Measurements from ENCODE around the gene MIEF1. TPM values are rescaled to one million over a fixed set of nuclear protein-coding genes. Genes with fewer than 3 reads are reported as not detected.
"Not testable (repeated sequence)": the region's sequence is repeated elsewhere in the genome, so short reads cannot be mapped to it uniquely, and the experiment has no call there.

MIEF1 gene
- total RNA-seq, 1 experiment from 2014 or later: 31.5 TPM

DNA sequence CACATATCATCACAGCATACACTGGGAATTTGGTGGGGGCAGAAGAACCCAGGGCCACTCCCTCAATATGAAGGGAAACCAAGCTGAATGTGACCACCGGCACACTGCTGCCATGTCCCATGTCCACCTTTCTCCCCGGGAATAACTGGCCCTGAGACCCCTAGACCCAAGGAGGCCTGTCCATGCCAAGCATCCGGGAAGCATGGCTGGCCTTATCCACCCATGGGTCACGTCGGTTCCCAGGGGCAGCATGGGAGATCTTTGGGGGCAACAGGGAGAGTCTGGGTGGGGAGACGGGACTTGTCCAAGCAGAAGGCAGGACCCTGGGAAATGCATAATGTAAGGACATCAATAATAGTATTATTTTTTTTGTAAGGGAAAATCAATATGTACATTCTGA is 10.4 kb upstream of the MIEF1 start:
- no peaks in the 10 kb centered on the region for H3K27me3 ChIP-seq
- H3K36me3 ChIP-seq: no peaks in the 10 kb centered on the region
- H3K4me1 ChIP-seq: peaks cover 3% of the 10 kb centered on the region; the same call in 1 of the 2 replicates
- no peak overlapping the region for H3K4me3 ChIP-seq
- no peak for DNase-seq
- no peak overlapping the region for H3K27ac ChIP-seq
- no peaks in the 10 kb centered on the region for H3K9me3 ChIP-seq (replicated peaks)

DNA sequence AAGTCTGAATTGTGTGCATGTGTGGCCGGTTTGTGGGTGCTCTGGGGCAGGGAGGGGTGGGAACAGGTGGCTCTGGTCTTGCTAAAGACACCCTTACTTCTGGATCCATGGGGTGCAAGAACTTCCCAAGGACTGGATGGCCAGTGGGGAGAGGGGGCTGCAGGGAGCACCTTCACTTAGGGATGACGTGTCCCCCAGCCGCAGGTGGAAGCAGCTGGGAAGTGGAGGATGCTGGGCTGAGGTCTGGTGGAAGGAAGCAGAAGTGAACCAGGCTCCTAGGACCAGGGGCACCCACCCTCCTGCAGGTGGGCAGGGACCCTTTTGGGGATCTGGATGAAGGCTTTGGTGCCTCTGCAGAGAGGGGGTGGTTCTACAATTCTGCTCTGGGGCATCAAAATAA is 9.9 kb upstream of the MIEF1 start:
- Histone ChIP-seq H3K27me3 (no peaks in the 10 kb centered on the region), H3K9me3 (replicated peaks) (no peaks in the 10 kb centered on the region), H3K27ac (no peak overlapping the region), H3K4me3 (no peak overlapping the region), H3K4me1 (peaks cover 3% of the 10 kb centered on the region; the same call in 1 of the 2 replicates), H3K36me3 (no peaks in the 10 kb centered on the region)
- DNase-seq: no peak

DNA sequence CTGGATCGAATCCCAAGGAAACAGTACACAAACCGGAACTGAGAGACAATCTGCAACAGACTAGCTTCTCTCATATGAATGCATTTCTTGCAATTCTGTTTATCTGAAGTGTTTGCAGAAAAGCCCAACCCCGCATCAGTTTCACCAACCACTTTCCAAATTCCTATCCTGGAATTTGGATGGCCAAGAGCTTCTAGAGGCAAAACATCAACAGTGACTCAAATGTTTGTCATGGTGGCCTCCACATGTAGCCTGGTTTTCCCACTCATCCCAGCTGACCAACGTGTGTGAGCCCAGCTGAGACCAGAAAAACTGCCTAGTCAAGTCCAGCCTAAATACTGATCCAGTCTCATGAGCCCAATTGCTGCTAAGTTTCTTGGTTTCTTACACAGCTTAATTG is 8.3 kb upstream of the MIEF1 start:
- no peaks in the 10 kb centered on the region for H3K9me3 ChIP-seq (replicated peaks)
- H3K4me3 ChIP-seq: no peak overlapping the region
- H3K27ac ChIP-seq: no peak overlapping the region
- no peak for DNase-seq
- no peaks in the 10 kb centered on the region for H3K27me3 ChIP-seq
- peaks cover 3% of the 10 kb centered on the region; the same call in 1 of the 2 replicates for H3K4me1 ChIP-seq
- H3K36me3 ChIP-seq: no peaks in the 10 kb centered on the region

DNA sequence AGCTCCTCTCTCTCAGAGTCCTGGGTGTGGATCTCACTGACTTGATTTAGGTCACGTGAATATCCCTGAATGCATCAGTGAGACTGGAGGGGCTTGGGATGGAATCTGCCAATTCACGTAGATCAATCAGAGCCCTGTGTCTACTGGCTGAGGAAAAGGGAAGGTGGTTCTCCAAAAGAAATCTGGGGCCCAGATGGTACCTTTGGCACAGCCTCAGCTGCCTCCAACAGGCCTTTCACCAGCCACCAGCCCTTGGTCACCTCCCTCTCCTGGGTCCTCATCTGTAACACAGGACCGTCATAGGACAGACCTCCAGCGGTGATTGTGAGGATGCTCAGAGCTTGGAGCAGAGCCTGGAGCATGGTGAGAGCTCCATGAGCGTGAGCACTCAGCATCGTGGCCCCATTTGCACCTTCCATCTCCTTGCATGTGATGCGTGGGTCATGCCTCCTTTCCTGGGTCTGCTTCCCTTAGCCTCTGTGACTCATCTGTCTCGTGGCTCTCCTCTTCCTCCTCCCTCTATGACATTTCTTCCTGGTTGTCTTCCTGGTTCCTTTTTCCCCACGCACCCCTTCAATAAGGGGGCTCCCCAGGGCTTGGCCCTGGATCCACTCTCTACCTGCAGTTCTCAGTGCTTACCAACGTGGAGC is 7.5 kb upstream of the MIEF1 start:
- Histone ChIP-seq H3K36me3 (no peaks in the 10 kb centered on the region), H3K27me3 (no peaks in the 10 kb centered on the region), H3K4me3 (no peak overlapping the region), H3K4me1 (peaks cover 3% of the 10 kb centered on the region; the same call in 1 of the 2 replicates), H3K27ac (no peak overlapping the region), H3K9me3 (replicated peaks) (no peaks in the 10 kb centered on the region)
- DNase-seq: no peak

DNA sequence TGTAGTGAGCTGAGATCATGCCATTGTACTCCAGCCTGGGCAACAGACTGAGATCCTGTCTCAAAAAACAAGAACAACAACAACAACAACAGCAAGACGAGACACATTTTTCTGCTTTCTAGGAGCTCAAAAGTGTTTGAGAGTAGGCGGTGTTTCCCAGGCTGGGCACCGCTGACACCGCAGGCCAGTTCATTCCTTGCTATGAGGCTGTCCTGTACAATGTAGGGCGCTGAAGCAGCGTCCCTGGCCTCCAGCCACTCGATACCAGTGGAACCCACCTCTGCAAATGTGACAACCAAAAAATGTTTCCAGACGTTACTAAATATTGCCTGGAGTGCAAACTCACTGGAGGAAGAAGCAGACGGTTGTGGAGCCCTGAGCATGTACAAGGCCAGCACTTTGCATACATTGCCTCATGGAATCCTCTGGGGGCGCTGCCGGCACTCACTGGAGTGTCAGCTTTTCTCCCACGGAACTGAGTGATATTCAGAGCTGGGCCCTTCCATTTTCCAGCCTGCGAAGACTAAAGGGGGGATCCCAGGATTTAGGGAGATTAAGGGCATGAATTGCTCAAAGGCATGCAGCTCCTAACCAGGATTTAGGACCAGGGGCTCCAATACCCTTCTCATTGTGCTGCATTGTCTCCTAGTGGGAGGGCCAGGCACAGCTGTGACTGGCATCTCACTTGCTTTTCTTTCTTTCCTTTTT is 5.8 kb upstream of the MIEF1 start:
- H3K36me3 ChIP-seq: no peaks in the 10 kb centered on the region
- H3K27me3 ChIP-seq: no peaks in the 10 kb centered on the region
- peak; percentile 67 to 84 for DNase-seq
- no peak overlapping the region for H3K27ac ChIP-seq
- no peak overlapping the region for H3K4me3 ChIP-seq
- no peaks in the 10 kb centered on the region for H3K9me3 ChIP-seq (replicated peaks)
- H3K4me1 ChIP-seq: peaks cover 4% of the 10 kb centered on the region; the same call in 1 of the 2 replicates

DNA sequence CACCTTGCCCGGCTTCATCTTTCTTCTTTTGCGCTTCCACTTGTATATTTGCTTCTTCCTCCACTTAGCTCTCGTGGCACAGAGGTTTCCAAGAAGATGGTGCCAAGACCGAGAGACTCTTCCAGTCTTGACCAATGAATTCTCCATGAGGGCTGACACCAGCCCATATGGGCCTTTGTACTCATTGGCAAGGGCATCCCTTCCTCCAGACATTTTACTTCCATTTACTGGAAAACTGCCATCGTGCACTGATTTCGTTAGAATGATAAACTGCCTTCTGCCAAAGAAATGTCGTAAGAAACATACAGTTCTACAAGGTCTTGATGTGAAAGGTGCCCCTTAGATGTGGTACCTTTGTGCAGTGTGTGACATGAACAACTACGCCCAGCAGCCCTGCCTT is 4.7 kb upstream of the MIEF1 start:
- DNase-seq: no peak
- H3K27ac ChIP-seq: no peak overlapping the region
- H3K4me3 ChIP-seq: no peak overlapping the region
- H3K4me1 ChIP-seq: peaks cover 8% of the 10 kb centered on the region; the same call in 1 of the 2 replicates
- H3K27me3 ChIP-seq: no peaks in the 10 kb centered on the region
- H3K36me3 ChIP-seq: no peaks in the 10 kb centered on the region
- no peaks in the 10 kb centered on the region for H3K9me3 ChIP-seq (replicated peaks)

DNA sequence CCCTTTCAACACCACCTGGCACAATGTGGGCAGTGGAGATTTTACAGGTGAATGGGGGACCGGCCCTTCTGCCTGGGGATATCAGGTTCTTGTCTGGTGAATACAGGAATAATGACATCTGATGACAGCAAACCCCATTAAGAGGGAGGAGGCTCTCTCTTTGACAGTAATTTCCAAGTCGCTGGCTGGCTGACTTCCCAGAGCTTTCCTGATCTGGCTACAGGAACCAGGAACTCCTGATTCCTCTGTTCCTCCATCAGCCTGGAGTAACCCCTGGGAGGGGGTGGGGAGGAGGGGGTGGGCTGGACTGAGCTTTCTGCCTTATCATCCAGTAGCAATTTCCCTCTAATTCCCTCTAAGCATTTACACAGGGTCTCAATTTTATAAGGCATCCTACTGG is 3.7 kb upstream of the MIEF1 start:
- Histone ChIP-seq H3K4me3 (no peak overlapping the region), H3K9me3 (replicated peaks) (no peaks in the 10 kb centered on the region), H3K27me3 (no peaks in the 10 kb centered on the region), H3K27ac (no peak overlapping the region), H3K36me3 (no peaks in the 10 kb centered on the region), H3K4me1 (peaks cover 8% of the 10 kb centered on the region; the same call in 1 of the 2 replicates)
- no peak for DNase-seq

DNA sequence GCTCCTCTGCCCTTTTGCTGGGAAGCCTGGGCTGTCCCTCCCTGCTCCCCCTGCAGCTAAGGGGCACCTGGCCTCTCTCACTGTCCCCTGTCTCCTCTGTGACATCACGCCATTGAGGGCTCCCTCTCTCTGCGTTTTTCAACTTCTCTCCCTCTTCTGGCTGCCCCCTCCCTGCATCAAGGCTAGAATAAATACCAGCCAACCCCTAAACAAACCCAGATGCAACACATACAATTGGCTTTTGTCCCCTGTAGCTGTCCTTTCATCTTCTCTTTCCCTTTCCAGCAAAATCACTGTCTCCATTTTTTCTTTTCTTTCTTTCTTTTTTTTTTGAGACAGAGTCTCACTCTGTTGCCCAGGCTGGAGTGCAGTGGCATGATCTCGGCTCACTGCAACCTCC is 3.3 kb upstream of the MIEF1 start:
- no peak overlapping the region for H3K27ac ChIP-seq
- H3K4me1 ChIP-seq: peaks cover 8% of the 10 kb centered on the region; the same call in 1 of the 2 replicates
- no peaks in the 10 kb centered on the region for H3K27me3 ChIP-seq
- H3K36me3 ChIP-seq: peaks cover under 1% of the 10 kb centered on the region; the same call in 1 of the 2 replicates
- no peaks in the 10 kb centered on the region for H3K9me3 ChIP-seq (replicated peaks)
- H3K4me3 ChIP-seq: no peak overlapping the region
- no peak for DNase-seq

DNA sequence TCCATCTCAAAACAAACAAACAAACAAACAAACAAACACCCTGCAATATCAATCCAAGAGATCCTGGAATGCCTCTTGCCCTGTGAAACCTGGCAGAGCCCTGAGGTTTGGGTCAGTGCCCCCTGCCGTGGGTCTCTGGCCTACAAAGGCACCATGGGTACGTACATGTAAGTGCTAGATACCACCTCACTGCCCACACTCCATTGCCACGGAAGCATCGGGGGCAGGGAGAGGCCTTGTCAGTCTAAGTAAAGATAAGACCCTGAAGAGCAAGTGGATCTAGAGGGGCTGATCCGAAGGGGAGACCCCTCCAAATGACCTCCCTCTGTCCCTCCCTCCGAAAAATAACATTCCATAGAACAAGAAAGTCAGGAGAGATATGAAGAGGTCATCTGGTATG is 2.0 kb upstream of the MIEF1 start:
- peaks cover 8% of the 10 kb centered on the region; the same call in 1 of the 2 replicates for H3K4me1 ChIP-seq
- H3K27me3 ChIP-seq: no peaks in the 10 kb centered on the region
- peaks cover 11% of the 10 kb centered on the region for H3K36me3 ChIP-seq
- no peak overlapping the region for H3K27ac ChIP-seq
- H3K9me3 ChIP-seq (replicated peaks): no peaks in the 10 kb centered on the region
- no peak for DNase-seq
- no peak overlapping the region for H3K4me3 ChIP-seq

DNA sequence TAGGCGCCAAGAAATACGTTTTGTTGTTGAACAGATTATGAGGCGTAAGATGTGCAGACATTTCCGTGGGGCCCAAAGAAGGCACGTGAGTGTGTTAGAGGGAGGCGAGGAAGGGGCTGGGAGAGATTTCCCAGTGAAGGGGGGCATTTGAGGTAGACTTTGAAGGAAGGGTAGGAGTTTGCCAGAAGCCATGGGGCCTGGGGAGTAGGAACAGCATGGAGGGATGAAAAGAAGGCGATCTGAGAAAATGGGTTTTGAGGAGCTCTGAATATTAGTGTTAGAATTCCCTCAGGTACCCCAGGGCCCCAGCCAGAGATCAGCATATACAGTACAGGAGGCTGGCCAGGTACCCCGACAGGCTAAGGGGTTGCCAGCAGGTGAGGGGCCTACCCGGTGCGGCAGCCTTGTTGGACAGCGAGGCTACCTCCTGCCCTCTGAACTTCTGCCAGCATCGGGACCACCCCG is 414 bp upstream of the MIEF1 start:
- peak overlapping the region; percentile 87 for H3K4me3 ChIP-seq
- peaks cover 26% of the 10 kb centered on the region for H3K36me3 ChIP-seq
- H3K27ac ChIP-seq: no peak overlapping the region; the same call in 1 of the 2 replicates
- no peak for DNase-seq
- H3K4me1 ChIP-seq: peaks cover 8% of the 10 kb centered on the region; the same call in 1 of the 2 replicates
- H3K27me3 ChIP-seq: no peaks in the 10 kb centered on the region
- H3K9me3 ChIP-seq (replicated peaks): no peaks in the 10 kb centered on the region

DNA sequence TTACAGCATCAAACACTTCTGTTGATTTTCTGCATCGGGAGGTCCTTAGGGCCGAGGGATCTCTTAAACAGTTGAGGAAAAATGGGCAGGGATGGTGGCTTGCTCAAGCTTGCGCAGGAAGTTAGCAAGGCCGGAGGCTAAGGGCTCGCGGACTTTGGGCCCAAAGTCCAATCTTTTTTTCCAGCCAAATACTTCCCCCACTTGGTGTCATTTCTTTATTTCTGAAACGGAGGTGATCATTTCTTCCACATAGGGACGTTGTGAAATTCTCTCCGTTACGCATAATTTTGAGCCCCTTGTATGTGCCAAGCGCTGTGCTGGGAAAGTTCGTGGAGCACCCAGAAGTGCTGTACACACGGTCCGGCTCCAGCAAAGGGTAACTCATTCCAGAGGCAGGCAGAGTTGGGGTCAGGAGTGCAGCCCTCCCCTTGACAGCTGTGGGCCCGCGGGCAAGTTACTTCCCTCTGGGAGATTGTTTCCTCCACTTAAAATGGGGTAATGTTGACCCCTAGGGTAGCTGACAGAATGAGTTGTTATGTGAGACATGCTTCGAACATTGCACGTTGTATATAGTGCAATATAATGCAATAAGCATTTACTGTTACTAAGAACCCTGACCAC is 809 bp downstream of the MIEF1 start:
- peak overlapping the region; percentile 87 for H3K4me3 ChIP-seq
- H3K27me3 ChIP-seq: no peaks in the 10 kb centered on the region
- peaks cover 8% of the 10 kb centered on the region; the same call in 1 of the 2 replicates for H3K4me1 ChIP-seq
- peak; percentile 55 to 57 for DNase-seq
- peaks cover 26% of the 10 kb centered on the region for H3K36me3 ChIP-seq
- no peaks in the 10 kb centered on the region for H3K9me3 ChIP-seq (replicated peaks)
- H3K27ac ChIP-seq: peak overlapping the region; percentile 57

DNA sequence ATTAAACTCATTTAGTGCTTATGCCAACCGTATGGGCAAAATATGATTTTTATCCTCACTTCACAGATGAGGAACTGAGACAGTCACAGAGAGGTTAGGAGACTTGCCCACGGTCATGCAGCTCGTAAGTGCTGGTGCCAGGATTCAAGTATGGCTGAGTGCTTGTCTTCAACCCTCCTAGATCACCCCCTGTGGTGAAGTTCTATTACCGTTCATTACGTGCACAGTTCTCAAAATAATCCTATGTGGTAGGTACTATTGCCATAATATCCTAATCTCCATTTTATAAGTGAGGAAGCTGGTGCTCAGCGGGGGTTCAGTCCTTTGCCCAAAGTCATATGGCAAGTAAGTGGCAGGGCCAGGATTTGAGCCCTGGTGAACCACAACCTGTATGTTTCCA is 1.5 kb downstream of the MIEF1 start:
- no peaks in the 10 kb centered on the region for H3K27me3 ChIP-seq
- H3K4me3 ChIP-seq: no peak overlapping the region
- peaks cover 26% of the 10 kb centered on the region for H3K36me3 ChIP-seq
- DNase-seq: no peak
- H3K9me3 ChIP-seq (replicated peaks): no peaks in the 10 kb centered on the region
- H3K4me1 ChIP-seq: peaks cover 8% of the 10 kb centered on the region; the same call in 1 of the 2 replicates
- no peak overlapping the region for H3K27ac ChIP-seq

DNA sequence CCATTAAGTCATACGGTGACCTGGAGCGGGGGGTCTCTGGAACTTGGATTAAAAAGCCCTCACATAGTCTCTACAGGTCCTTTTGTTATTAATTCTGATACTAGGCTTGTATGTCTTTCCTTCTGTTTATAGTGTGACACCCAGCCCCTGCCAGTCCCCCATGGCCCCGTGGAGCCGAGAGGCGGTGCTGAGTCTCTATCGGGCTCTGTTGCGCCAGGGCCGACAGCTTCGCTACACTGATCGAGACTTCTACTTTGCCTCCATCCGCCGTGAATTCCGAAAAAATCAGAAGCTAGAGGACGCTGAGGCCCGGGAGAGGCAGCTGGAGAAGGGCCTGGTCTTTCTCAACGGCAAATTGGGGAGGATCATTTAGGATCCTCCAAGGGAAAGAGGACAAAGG is 2.0 kb downstream of the MIEF1 start:
- Histone ChIP-seq H3K4me3 (no peak overlapping the region), H3K36me3 (peaks cover 26% of the 10 kb centered on the region), H3K27ac (no peak overlapping the region), H3K4me1 (peaks cover 8% of the 10 kb centered on the region; the same call in 1 of the 2 replicates), H3K9me3 (replicated peaks) (no peaks in the 10 kb centered on the region), H3K27me3 (no peaks in the 10 kb centered on the region)
- DNase-seq: no peak

DNA sequence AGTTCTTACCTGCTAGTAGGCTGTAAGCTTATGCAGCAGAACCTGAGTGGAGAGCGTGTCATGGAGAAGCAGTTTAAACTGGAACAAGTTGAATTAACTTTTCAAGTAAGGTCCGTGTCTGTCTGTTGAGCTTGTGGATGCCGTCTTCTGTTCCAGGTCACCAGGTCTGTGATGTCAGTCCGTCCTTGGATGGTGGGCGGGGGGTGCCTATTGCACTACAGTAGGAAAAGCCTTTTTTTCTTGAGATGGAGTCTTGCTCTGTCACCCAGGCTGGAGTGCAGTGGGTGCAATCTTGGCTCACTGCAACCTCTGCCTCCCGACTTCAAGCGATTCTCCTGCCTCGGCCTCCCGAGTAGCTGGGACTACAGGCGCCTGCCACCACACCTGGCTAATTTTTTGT is 4.9 kb downstream of the MIEF1 start:
- not testable (repeated sequence) for H3K4me1 ChIP-seq; DNase-seq; H3K4me3 ChIP-seq; H3K9me3 ChIP-seq (replicated peaks); H3K27ac ChIP-seq; H3K27me3 ChIP-seq
- peaks cover 42% of the 10 kb centered on the region for H3K36me3 ChIP-seq

DNA sequence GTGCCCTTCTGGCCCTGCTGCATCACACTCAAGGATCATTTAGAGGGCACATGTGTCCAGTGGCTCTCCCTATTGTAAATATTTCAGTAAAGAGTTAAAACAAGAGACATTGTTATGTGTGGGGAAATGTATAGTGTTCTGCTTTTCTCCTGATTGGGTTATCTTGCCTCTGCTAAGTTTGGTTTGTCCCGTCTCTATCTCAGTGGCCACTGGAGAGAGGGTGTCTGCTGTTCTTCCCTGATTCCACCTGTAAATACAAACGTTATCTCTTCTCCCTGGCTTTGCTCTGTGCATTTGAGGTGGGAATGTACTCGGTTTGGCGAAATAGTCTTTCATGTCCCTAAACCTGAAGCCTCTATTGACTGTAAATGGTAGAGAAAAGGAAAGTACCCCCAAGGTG is 6.3 kb downstream of the MIEF1 start:
- Histone ChIP-seq H3K27me3 (no peaks in the 10 kb centered on the region), H3K27ac (no peak overlapping the region), H3K4me3 (no peak overlapping the region), H3K4me1 (no peaks in the 10 kb centered on the region), H3K36me3 (peaks cover 43% of the 10 kb centered on the region), H3K9me3 (replicated peaks) (no peaks in the 10 kb centered on the region)
- DNase-seq: no peak
